IPS-18c (cell line): Measurements from ENCODE around the gene SORBS2.

Source experiments
- H3K4me3 ChIP-seq: 2 replicates; pipeline ENCODE4 v1.7.0; 2013; ENCODE audit warnings: low read depth, mild to moderate bottlenecking, low read length, moderate library complexity; ENCODE audit not compliant: insufficient read depth
- H3K9me3 ChIP-seq: one replicate; pipeline ENCODE4 v1.6.1; 2013; ENCODE audit warnings: mild to moderate bottlenecking, low read length, moderate library complexity; ENCODE audit not compliant: control insufficient read depth, insufficient read depth

SORBS2 gene

GRCh38 chr4:185587427-185588161 is 224.4 kb downstream of the SORBS2 start:
- H3K4me3 ChIP-seq, result peak overlapping the region; percentile 4; the same call in 1 of the 2 replicates
- H3K9me3 ChIP-seq, result no peaks in the 10 kb centered on the region

- Histone ChIP-seq H3K9me3 (no peaks in the 10 kb centered on the region), H3K4me3 (peak overlapping the region; percentile 10; the same call in 1 of the 2 replicates)
These were observed 225.0 kb downstream of the SORBS2 start for GRCh38 chr4:185587030-185587426.

GRCh38 chr4:185585211-185585610 is 226.8 kb downstream of the SORBS2 start:
- H3K4me3 ChIP-seq, result no peak overlapping the region

GRCh38 chr4:185583813-185584212 is 228.2 kb downstream of the SORBS2 start:
- Histone ChIP-seq H3K9me3 (no peaks in the 10 kb centered on the region), H3K4me3 (no peak overlapping the region)

More at GRCh38 chr4:185585211-185585610, 226.8 kb downstream of the SORBS2 start:
- H3K9me3 ChIP-seq, result no peaks in the 10 kb centered on the region

GRCh38 chr4:185582651-185583400 is 229.2 kb downstream of the SORBS2 start:
- no peaks in the 10 kb centered on the region for H3K9me3 ChIP-seq
- no peak overlapping the region for H3K4me3 ChIP-seq

- no peaks in the 10 kb centered on the region for H3K9me3 ChIP-seq
- no peak overlapping the region for H3K4me3 ChIP-seq
These were observed 231.3 kb downstream of the SORBS2 start for GRCh38 chr4:185580699-185581098.

- no peak overlapping the region for H3K4me3 ChIP-seq
- no peaks in the 10 kb centered on the region for H3K9me3 ChIP-seq
These were observed 233.7 kb downstream of the SORBS2 start for GRCh38 chr4:185578284-185578683.

- Histone ChIP-seq H3K4me3 (no peak overlapping the region), H3K9me3 (no peaks in the 10 kb centered on the region)
These were observed 234.7 kb downstream of the SORBS2 start for GRCh38 chr4:185576962-185577950.

- Histone ChIP-seq H3K4me3 (no peak overlapping the region), H3K9me3 (no peaks in the 10 kb centered on the region)
These were observed 235.6 kb downstream of the SORBS2 start for GRCh38 chr4:185576314-185576961.

GRCh38 chr4:185573651-185574199 is 238.3 kb downstream of the SORBS2 start:
- H3K4me3 ChIP-seq, result no peak overlapping the region
- no peaks in the 10 kb centered on the region for H3K9me3 ChIP-seq

GRCh38 chr4:185570727-185571126 is 241.3 kb downstream of the SORBS2 start:
- Histone ChIP-seq H3K9me3 (peaks cover 1% of the 10 kb centered on the region), H3K4me3 (no peak overlapping the region)

GRCh38 chr4:185567381-185568376 is 244.3 kb downstream of the SORBS2 start:
- no peak overlapping the region for H3K4me3 ChIP-seq
- H3K9me3 ChIP-seq, result peaks cover 4% of the 10 kb centered on the region

- H3K4me3 ChIP-seq, result no peak overlapping the region
- peaks cover 4% of the 10 kb centered on the region for H3K9me3 ChIP-seq
These were observed 245.0 kb downstream of the SORBS2 start for GRCh38 chr4:185566972-185567371.

- H3K4me3 ChIP-seq, result no peak overlapping the region
- H3K9me3 ChIP-seq, result peaks cover 4% of the 10 kb centered on the region
These were observed 245.6 kb downstream of the SORBS2 start for GRCh38 chr4:185566425-185566824.

GRCh38 chr4:185565696-185566095 is 246.3 kb downstream of the SORBS2 start:
- Histone ChIP-seq H3K9me3 (peaks cover 4% of the 10 kb centered on the region), H3K4me3 (no peak overlapping the region)
